NCI-H2227 (cell line): ENCODE results near the gene TOP1.
"Not testable (repeated sequence)": the region's sequence is repeated elsewhere in the genome, so short reads cannot be mapped to it uniquely, and the experiment has no call there.

Experiments used
- DNase-seq: peaks from one replicate; lab custom pipeline; 2025; ENCODE audit not compliant: unreplicated experiment; lab: John Stamatoyannopoulos, UW

Gene TOP1

GRCh38 chr20:41086402-41087324, 58.0 kb downstream of the TOP1 start:
- peak; percentile 61 for DNase-seq

- DNase-seq, result no peak
Measured at GRCh38 chr20:41087325-41087685, 58.7 kb downstream of the TOP1 start.

- DNase-seq, result no peak
Measured at GRCh38 chr20:41087777-41088176, 59.2 kb downstream of the TOP1 start.

- DNase-seq, result no peak
Measured at GRCh38 chr20:41089555-41089954, 60.9 kb downstream of the TOP1 start.

GRCh38 chr20:41091927-41092326, 63.3 kb downstream of the TOP1 start:
- DNase-seq, result no peak

GRCh38 chr20:41094353-41095055, 65.9 kb downstream of the TOP1 start:
- DNase-seq, result no peak

GRCh38 chr20:41095110-41095969, 66.7 kb downstream of the TOP1 start:
- peak; percentile 67 for DNase-seq

- no peak for DNase-seq
Measured at GRCh38 chr20:41098703-41099250, 70.2 kb downstream of the TOP1 start.

GRCh38 chr20:41100001-41100480, 71.4 kb downstream of the TOP1 start:
- no peak for DNase-seq

GRCh38 chr20:41101660-41102059, 73.0 kb downstream of the TOP1 start:
- DNase-seq, result no peak

GRCh38 chr20:41108531-41108930, 79.9 kb downstream of the TOP1 start:
- DNase-seq, result no peak

- DNase-seq, result no peak
Measured at GRCh38 chr20:41110012-41110411, 81.4 kb downstream of the TOP1 start.

- no peak for DNase-seq
Measured at GRCh38 chr20:41110930-41111577, 82.4 kb downstream of the TOP1 start.

GRCh38 chr20:41111578-41111951, 82.9 kb downstream of the TOP1 start:
- peak; percentile 51 for DNase-seq

- no peak for DNase-seq
Measured at GRCh38 chr20:41116282-41116956, 87.8 kb downstream of the TOP1 start.

GRCh38 chr20:41118159-41118558, 89.5 kb downstream of the TOP1 start:
- DNase-seq, result not testable (repeated sequence)

GRCh38 chr20:41118632-41119031, 90.0 kb downstream of the TOP1 start:
- DNase-seq, result no peak

GRCh38 chr20:41119614-41120561, 91.3 kb downstream of the TOP1 start:
- DNase-seq, result no peak

GRCh38 chr20:41121399-41121798, 92.8 kb downstream of the TOP1 start:
- no peak for DNase-seq
